GM12892 (cell line): ENCODE results near the gene WDR49.
A peak's percentile ranks its signal among the peaks of the same experiment; 100 is the strongest.
"Not testable (repeated sequence)": the region's sequence is repeated elsewhere in the genome, so short reads cannot be mapped to it uniquely, and the experiment has no call there.

Experiments used
- DNase-seq: peaks from one replicate; pipeline ENCODE4 v3.0.0; 2011; ENCODE audit not compliant: insufficient read length
- FAIRE-seq: peaks from 2 replicates; lab custom pipeline; 2011; peaks lifted over from hg19 to GRCh38; lab: Jason Lieb, UNC
- POLR2A ChIP-seq: IDR thresholded peaks from 2 replicates; pipeline ENCODE4 v1.6.1; 2011; ENCODE audit warnings: low read depth, low read length, control low read depth
- POLR2AphosphoS5 ChIP-seq: IDR thresholded peaks from 2 replicates; pipeline ENCODE4 v1.6.1; 2011; ENCODE audit warnings: low read depth, low read length, control low read depth
- TAF1 ChIP-seq: IDR thresholded peaks from 2 replicates; pipeline ENCODE4 v1.6.1; 2011; ENCODE audit warnings: low read depth, mild to moderate bottlenecking, control low read depth, low read length, borderline replicate concordance

The WDR49 gene

DNA sequence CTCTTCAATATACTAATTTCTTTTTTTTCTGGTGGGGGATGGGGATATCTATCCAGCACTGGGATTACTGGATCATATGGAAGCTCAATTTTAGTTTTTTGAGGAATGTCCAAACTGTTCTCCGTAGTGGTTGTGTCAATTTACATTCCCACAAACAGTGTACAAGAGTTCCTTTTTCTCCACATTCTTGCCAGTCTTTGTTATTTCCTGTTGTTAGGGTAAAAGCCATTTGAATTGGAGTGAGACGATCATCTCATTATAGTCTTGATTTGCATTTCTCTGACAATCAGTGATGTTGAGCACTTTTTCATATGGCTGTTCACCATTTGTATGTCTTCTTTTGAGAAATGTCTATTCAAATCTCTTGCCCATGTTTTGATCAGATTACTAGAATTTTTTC lies 12.8 kb upstream of the WDR49 start:
- no peak for TF ChIP-seq POLR2AphosphoS5
- TF ChIP-seq TAF1: no peak
- TF ChIP-seq POLR2A: no peak
- FAIRE-seq (no peak), DNase-seq (no peak)

DNA sequence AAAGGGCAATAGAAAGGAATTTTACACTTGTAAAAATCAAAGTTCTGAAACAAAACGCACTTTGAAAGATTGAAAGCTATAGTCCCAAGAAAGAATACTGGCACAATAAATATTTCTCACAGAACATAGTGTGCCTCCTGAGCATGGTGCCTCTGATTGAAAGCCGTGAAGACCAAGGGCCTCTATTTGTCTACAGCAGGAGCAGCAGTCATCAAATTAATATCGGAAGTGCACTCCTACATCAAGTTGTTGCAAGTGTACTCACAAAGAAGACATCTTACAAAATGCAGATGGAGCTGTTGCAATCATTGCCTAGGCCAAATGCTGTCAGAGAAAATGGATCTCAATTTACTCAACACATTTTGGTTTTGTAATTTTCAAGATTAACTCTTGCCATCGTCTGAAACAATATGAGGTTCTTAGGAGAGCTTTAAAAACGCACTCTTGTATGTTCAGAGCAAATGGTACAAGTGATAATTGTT lies 9.2 kb upstream of the WDR49 start:
- TF ChIP-seq TAF1: no peak
- TF ChIP-seq POLR2A: no peak
- TF ChIP-seq POLR2AphosphoS5: no peak
- DNase-seq: no peak
- no peak for FAIRE-seq

DNA sequence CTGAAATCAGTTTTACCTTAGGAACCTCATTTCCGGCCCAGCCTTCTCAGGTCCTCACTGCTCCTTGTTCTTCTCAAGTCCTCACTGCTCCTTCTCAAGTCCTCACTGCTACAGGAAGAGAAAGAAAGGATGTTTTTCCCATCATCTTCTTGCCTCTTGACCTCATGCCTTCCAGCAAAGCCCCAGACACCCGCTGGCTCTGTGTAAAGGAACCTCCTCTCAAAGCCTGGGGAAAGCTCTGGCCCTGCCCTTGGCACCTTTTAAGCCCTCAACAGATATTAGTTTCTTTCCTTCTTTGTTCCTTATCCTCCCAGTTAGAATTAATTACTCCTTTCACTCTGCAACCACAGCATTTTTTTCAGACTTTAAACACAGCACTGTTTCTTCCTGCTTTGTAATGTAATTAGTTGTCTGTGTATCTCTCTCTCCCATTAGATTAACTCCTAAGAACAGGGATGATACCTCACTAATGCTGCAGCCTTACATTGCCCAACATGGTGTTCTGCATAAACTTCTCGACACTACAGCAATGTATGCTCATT lies 4.0 kb upstream of the WDR49 start:
- TF ChIP-seq POLR2AphosphoS5 (no peak), TAF1 (no peak), POLR2A (no peak)
- FAIRE-seq: no peak
- DNase-seq: no peak

DNA sequence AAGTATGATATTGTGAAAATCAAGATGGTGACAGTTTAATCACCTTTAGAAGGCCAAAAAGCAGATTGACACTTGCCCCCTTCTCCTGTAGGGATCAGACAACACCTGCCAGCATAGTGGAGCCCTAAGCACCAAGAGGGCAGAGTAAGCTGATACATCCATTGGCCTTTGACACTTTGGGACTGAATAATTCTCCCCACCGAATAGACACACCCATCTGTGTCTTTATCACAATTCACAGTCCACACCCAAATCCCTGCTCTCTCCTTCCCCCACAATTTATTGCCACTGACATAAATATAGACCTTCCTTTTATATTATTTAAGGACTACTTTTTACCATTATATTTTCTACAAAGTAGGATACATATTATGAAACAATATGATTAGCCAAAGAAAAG lies 3.1 kb upstream of the WDR49 start:
- FAIRE-seq: no peak
- no peak for TF ChIP-seq TAF1
- no peak for TF ChIP-seq POLR2A
- TF ChIP-seq POLR2AphosphoS5: no peak
- DNase-seq: no peak

DNA sequence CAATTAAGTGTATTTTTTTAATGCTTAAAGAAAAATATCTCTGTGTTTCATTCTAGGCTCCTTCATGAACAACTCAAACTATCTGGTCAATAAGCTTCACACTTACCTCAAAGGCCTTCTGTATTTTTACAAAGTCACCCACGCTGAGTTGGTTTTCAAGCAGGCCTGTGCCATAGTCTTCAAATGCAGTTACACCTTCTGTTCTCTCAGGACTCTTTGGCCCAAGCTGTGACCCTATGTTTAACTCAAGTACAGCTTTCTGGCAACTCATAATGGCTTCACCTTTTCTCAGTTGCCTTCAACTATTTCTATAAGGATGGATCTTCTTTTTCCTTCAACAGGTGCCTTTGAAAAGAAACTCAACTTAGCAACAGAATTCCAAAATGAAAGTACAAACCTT lies 587 bp downstream of the WDR49 start:
- DNase-seq: no peak
- no peak for TF ChIP-seq POLR2A
- no peak for TF ChIP-seq TAF1
- TF ChIP-seq POLR2AphosphoS5: no peak
- FAIRE-seq: peak; percentile 53

DNA sequence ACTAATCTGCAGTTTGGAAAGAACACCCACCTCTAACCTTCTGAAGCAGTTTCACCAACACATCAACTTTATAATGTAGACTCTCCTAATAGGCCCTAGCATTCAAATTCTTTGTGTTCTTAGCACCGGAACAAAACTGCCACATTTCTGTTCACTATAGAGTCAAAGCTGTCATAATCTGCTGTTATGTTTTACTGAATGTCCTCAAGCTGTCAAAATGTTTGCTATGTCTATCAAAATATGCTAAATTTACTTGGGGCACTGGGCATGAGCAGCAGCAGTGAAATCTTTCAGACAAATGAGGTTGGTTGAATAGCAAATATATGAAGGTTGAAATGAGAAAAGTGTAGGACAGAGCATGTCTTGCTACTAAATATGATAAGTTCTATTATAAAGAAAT lies 1.9 kb downstream of the WDR49 start:
- no peak for TF ChIP-seq POLR2A
- TF ChIP-seq TAF1: no peak
- no peak for TF ChIP-seq POLR2AphosphoS5
- FAIRE-seq: no peak

DNA sequence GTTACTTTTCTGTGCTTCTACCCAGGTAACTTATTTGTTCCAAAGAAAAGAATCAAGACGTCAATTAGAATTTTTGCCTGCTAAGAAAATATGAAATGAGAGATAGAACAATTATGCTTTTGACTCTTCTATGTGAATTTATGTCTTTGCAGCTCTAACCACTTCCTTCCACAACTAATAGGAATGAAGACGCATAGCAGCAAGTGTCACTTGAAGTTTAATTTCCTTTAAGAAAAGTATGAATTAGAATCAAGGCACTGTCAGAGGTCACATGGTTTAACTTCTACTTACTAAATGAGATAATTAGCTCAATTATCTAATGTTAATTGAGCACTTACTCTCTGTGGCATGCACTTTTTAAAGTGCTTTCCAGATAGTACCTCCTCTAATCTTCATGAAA lies 3.3 kb downstream of the WDR49 start:
- TF ChIP-seq TAF1: no peak
- no peak for TF ChIP-seq POLR2A
- no peak for TF ChIP-seq POLR2AphosphoS5
- DNase-seq: no peak
- no peak for FAIRE-seq

More for the DNA sequence above, 1.9 kb downstream of the WDR49 start:
- no peak for DNase-seq

DNA sequence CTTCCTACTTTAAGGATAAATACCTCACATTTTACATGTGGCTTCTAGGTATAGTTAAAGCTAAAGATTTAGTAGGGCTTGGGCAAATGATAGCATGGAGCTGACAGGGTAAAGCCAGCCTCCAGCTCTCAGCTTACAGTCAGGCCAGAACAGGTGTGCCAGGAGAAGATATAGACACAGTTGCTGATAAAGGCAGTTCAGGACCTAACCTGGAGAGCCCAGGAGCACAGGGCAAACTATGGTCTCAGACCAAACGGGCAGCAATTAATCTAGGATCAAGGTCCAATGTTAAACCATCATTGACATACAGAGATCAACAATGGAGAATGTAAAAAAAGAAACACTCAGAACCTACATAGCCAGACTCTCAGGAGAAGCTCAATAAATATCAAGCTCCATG lies 4.0 kb downstream of the WDR49 start:
- no peak for TF ChIP-seq TAF1
- TF ChIP-seq POLR2AphosphoS5: no peak
- TF ChIP-seq POLR2A: no peak
- no peak for FAIRE-seq
- no peak for DNase-seq

DNA sequence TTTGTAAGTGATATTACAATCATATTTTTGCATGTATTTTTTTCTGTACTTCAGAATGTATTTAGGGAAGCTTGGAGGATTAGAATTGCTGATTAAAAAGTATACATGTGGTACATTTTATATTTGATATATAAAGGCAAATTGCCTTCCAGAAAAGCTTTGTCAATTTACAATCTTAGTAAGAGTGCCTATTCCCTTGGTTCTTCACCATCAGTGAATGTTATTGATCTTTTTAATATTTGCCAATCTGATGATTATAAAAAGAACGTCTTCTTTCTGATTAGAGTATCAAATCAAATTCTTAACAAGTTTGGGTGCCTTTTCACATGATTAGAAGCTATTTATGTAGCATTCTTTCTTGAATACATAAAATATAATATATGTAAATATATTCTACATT lies 9.1 kb downstream of the WDR49 start:
- no peak for TF ChIP-seq POLR2A
- no peak for TF ChIP-seq POLR2AphosphoS5
- no peak for TF ChIP-seq TAF1
- no peak for FAIRE-seq
- no peak for DNase-seq

DNA sequence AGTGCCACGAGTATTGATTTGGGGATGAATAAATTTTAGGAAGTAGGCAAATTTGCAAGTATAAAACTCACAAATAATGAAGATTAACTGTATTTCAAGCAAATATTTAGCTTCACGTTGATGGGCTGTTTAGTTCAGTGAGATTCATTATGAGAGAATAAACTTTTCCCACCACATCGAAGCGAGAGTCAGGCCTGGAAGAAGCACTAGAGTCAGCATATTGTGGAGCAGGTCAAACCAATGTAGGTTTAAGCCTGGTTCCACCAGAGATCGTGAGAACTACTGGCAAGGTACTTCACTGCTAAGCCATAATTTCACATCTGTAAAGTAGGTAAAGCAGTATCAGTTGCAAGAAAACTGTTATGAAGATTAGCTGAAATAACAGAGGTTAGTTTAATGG lies 22.3 kb downstream of the WDR49 start:
- DNase-seq (no peak), FAIRE-seq (no peak)
- TF ChIP-seq POLR2AphosphoS5: no peak
- TF ChIP-seq POLR2A: no peak
- TF ChIP-seq TAF1: no peak

DNA sequence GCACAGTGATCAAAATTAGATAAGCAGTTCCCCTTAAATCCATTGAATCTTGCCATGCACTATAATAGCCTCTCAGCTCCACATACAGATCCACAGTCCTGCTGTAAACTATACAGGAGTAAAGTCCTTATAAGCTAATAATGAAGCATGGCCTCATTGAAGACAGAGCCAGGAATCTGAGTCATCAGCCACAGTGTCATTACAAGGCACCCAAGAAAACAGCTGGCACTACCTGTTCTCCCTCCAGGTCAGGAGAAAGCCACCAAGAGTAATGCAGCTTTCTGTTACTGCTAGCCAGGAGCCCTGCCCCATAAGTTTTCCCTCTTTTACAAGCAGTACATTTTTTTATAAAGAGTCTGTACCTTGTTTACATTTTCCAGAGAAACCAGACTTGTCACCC lies 27.3 kb downstream of the WDR49 start:
- DNase-seq: no peak
- no peak for TF ChIP-seq POLR2AphosphoS5
- TF ChIP-seq TAF1: no peak
- TF ChIP-seq POLR2A: no peak
- FAIRE-seq: no peak

DNA sequence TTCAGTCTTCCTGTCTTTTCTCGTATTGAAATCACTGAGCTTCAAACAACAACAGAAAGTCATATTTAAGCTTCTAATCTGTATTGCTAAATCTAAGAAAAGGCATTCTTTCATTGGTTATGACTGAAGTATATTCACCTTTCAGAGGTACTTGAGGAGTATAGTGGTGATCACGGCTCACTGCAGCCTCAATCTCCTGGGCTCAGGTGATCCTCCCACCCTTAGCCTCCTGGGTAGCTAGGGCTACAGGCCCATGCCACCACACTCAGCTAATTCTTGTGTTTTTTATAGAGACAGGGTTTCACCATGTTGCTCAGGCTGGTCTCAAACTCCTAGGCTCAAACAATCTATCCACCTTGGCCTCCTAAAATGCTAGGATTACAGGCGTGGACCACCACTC lies 38.7 kb downstream of the WDR49 start:
- DNase-seq (no peak), FAIRE-seq (no peak)
- no peak for TF ChIP-seq POLR2A
- TF ChIP-seq TAF1: no peak
- no peak for TF ChIP-seq POLR2AphosphoS5

DNA sequence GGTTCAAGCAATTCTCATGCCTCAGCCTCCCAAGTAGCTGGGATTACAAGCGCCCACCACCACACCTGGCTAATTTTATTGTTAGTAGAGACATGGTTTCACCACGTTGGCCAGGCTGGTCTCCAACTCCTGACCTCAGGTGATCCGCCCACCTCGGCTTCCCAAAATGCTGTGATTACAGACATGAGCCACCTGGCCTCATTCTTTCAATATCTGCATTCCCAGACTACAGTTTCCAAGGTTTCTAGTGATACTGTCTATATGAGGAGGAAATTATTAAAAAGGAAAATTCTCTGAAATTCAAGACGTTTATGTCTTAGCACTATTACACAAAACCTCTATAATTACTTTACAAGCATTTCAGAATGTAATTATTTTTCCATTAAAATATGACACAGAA lies 39.5 kb downstream of the WDR49 start:
- FAIRE-seq, DNase-seq: not testable (repeated sequence)
